Activated T-helper 2 cell treated with anti-CD3 and anti-CD28 coated beads, Interferon-gamma antibody, Interleukin-2, Interleukin-4, amounts not matched to agents 10 μg/mL and 5 μg/mL and 100 μg/mL, durations not matched to agents 14 hours and 24 hours and 36 hours (primary cell): ENCODE results near the gene CBR4. TPM values are rescaled to one million over a fixed set of nuclear protein-coding genes. Genes with fewer than 3 reads are reported as not detected.

ENCODE experiments used
- DNase-seq: peaks from one replicate; pipeline ENCODE4 v3.0.0; 2021; ENCODE audit warnings: low spot score
- H3K27ac Mint-ChIP-seq: one replicate; pipeline ENCODE4 v1.8.0; 2021; ENCODE audit warnings: mixed read lengths
- H3K27me3 Mint-ChIP-seq: one replicate; pipeline ENCODE4 v1.8.0; 2021; ENCODE audit warnings: low read depth, mixed read lengths
- H3K36me3 Mint-ChIP-seq: one replicate; pipeline ENCODE4 v1.8.0; 2021; ENCODE audit warnings: low read depth, mixed read lengths
- H3K4me1 Mint-ChIP-seq: one replicate; pipeline ENCODE4 v1.8.0; 2021; ENCODE audit warnings: low read depth, mixed read lengths
- H3K4me3 Mint-ChIP-seq: one replicate; pipeline ENCODE4 v1.8.0; 2021; ENCODE audit warnings: low read depth, mild to moderate bottlenecking, moderate library complexity, mixed read lengths
- H3K9me3 Mint-ChIP-seq: one replicate; pipeline ENCODE4 v1.8.0; 2021; ENCODE audit warnings: mixed read lengths
- intact Hi-C: fragments of 100-400 bp; cut with micrococcal nuclease; formaldehyde crosslinking; loops from one replicate; pipeline ENCODE4 v1.15.1; 2023
- total RNA-seq: library from RNA; stranded (reverse); gene quantifications from 2 replicates; pipeline ENCODE4 v1.2.3, GENCODE V29; 2022

The CBR4 gene
- total RNA-seq, 1 donor from 2014 or later, result 21.6 TPM

DNA sequence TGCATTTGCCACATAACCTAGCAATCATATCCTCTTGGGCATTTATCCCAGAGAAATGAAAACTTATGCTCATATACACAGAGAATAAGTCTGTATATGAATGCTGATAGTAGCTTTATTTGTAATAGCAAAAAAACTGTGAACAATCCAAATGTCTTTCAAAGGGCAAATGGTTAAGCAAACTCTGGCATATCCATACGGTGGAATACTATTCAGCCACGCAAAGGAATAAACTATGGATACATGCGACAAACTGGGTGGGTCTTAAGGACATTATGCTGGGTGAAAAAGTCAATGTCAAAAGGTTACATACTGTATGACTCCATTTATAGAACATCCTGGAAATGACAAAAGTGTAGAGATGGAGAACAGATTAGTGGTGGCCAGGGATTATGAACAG lies 17.6 kb upstream of the CBR4 start:
- no peaks in the 10 kb centered on the region for H3K36me3 Mint-ChIP-seq
- no peaks in the 10 kb centered on the region for H3K4me1 Mint-ChIP-seq
- H3K27ac Mint-ChIP-seq, result no peak overlapping the region
- peaks cover 7% of the 10 kb centered on the region for H3K27me3 Mint-ChIP-seq
- no peaks in the 10 kb centered on the region for H3K9me3 Mint-ChIP-seq
- intact Hi-C loops, result loop anchor here (5.0 kb wide), 1 partner anchor 460 kb away; no protein-coding TSS in a partner anchor
- H3K4me3 Mint-ChIP-seq, result no peak overlapping the region
- DNase-seq, result no peak

DNA sequence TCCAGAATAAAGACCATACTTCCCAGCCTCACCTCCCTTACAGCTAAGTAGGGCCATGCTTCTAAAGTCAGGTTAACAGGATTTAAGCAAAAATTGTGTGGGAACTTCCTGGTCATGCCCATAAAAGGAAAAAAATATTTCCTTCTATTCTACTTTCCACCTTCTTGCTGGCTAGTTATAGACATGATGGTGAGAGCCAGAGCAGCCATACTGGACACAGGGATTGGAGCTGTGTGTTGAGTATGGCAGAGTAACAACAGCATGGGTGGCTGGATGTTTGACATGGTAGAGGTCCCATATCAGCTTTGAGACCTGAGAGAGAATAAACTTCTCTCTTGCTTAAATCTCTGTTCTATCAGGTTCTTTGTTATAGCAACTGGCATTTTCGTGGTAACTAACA lies 15.1 kb upstream of the CBR4 start:
- H3K4me3 Mint-ChIP-seq, result no peak overlapping the region
- no peak overlapping the region for H3K27ac Mint-ChIP-seq
- H3K27me3 Mint-ChIP-seq, result peaks cover 11% of the 10 kb centered on the region
- H3K4me1 Mint-ChIP-seq, result no peaks in the 10 kb centered on the region
- no peaks in the 10 kb centered on the region for H3K9me3 Mint-ChIP-seq
- no peak for DNase-seq
- intact Hi-C loops, result loop anchor here (5.0 kb wide), 1 partner anchor 462 kb away; no protein-coding TSS in a partner anchor
- no peaks in the 10 kb centered on the region for H3K36me3 Mint-ChIP-seq

DNA sequence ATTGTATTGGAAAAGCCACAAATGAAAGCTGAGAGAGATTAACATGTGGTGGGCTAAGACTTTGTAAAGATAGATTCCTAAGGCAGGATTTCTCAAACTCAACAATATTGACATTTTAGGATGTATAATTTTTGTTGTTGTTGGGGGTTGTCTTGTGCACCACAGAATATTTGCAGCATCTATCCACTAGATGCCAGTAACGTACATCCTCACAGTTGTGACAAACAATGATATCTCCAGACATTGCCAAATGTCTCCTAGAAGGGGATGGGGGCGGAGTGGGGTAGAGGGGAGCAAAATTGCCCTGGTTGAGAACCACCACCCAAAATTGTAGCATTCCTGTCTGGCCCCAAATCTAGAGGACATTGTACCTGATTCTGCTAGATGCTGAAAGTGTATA lies 14.7 kb upstream of the CBR4 start:
- no peaks in the 10 kb centered on the region for H3K9me3 Mint-ChIP-seq
- no peak overlapping the region for H3K27ac Mint-ChIP-seq
- intact Hi-C loops, result loop anchor here (5.0 kb wide), 1 partner anchor 463 kb away; no protein-coding TSS in a partner anchor
- H3K36me3 Mint-ChIP-seq, result no peaks in the 10 kb centered on the region
- DNase-seq, result no peak
- no peak overlapping the region for H3K4me3 Mint-ChIP-seq
- peaks cover 11% of the 10 kb centered on the region for H3K27me3 Mint-ChIP-seq
- no peaks in the 10 kb centered on the region for H3K4me1 Mint-ChIP-seq

DNA sequence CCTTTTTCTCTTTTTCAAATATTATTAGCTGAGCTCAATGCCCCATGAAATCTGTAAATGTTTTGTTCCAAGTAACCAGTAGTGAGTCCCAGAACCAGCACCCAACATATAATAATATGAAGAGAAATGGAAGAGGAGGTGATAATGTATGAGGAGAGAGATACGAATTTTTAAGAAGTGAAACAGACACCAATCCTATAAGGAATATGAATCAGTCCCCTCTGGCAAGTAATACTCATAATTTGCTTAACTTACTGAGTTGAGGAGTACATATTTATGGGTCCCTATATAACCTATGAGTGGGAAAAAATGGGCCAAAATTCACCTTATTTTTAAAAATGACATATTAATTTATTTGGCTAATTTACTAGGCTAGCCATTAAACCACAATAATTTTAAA lies 8.4 kb upstream of the CBR4 start:
- intact Hi-C loops, result no loop called here
- Mint-ChIP-seq H3K4me1 (no peaks in the 10 kb centered on the region), H3K27me3 (peaks cover 18% of the 10 kb centered on the region), H3K4me3 (no peak overlapping the region), H3K36me3 (no peaks in the 10 kb centered on the region), H3K27ac (no peak overlapping the region), H3K9me3 (no peaks in the 10 kb centered on the region)
- no peak for DNase-seq

DNA sequence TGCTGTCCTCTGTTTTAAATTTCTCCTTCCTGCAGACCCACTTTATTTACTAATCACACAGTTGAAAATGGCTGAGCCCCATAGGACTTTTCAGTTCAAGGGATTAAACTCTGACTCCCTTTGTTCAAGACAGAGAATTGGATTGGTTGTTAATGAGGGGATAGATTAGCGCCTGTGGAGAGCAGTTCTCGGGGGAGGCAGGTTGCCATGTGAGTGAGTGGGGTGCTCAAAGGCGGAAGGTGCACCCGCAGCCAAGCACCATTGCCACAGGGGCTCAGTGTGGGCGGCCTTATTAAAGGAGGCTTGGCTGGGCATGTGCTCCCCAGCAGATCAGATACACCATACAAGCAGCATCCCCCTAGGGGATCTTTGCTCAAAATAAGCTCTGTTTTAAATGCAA lies 7.9 kb upstream of the CBR4 start:
- Mint-ChIP-seq H3K9me3 (no peaks in the 10 kb centered on the region), H3K36me3 (no peaks in the 10 kb centered on the region), H3K27ac (no peak overlapping the region), H3K4me3 (no peak overlapping the region), H3K4me1 (no peaks in the 10 kb centered on the region), H3K27me3 (peaks cover 18% of the 10 kb centered on the region)
- DNase-seq, result no peak
- intact Hi-C loops, result no loop called here

DNA sequence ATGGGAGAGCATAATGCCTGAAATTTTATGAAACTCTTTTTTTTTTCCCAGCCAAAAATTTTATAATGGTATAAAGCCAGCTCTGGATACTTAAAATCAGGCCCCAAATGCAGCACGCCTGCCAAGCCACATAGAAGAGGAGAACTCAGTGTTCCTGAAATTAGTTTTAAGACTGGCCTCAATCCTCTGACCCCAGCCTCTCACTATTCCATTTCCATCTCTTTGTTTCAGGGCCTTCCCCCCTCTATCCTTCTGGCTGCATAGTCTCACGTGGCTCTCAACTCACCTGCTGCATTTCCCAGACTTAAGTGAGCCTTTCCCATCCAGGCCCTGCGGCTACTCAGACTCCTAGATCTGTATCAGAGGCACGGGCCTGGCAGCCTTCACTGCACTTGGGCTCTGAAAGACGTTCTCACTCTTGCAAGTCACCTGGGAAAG lies 5.2 kb upstream of the CBR4 start:
- H3K4me3 Mint-ChIP-seq, result no peak overlapping the region
- H3K9me3 Mint-ChIP-seq, result no peaks in the 10 kb centered on the region
- no peaks in the 10 kb centered on the region for H3K36me3 Mint-ChIP-seq
- peaks cover 8% of the 10 kb centered on the region for H3K4me1 Mint-ChIP-seq
- H3K27ac Mint-ChIP-seq, result no peak overlapping the region
- DNase-seq, result no peak
- H3K27me3 Mint-ChIP-seq, result peaks cover 16% of the 10 kb centered on the region
- intact Hi-C loops, result no loop called here

DNA sequence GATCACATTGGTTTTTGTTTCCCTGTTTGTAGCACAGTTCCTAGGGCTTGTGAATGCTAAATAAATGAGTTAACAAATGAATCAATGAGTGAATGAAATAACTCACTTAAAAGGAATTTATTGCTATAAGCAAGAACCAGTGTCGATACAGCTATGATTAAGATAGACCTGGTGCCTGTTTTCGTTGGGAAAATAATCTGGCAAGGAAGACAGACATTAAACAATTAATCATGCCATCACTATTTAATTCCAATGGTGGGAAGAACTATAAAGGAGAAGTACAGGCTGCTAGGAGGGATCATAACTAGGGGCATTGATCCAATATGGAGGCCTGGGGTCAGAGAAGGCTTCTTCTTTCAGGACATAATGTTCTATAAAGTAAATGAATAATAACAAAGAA lies 4.5 kb upstream of the CBR4 start:
- H3K27me3 Mint-ChIP-seq, result peaks cover 16% of the 10 kb centered on the region
- no peaks in the 10 kb centered on the region for H3K9me3 Mint-ChIP-seq
- H3K36me3 Mint-ChIP-seq, result peaks cover under 1% of the 10 kb centered on the region
- intact Hi-C loops, result loop anchor here (5.0 kb wide), 2 partner anchors 403 to 598 kb away; partner anchors contain the start of gene NEK1
- no peak overlapping the region for H3K27ac Mint-ChIP-seq
- H3K4me3 Mint-ChIP-seq, result no peak overlapping the region
- no peak for DNase-seq
- H3K4me1 Mint-ChIP-seq, result peaks cover 8% of the 10 kb centered on the region

DNA sequence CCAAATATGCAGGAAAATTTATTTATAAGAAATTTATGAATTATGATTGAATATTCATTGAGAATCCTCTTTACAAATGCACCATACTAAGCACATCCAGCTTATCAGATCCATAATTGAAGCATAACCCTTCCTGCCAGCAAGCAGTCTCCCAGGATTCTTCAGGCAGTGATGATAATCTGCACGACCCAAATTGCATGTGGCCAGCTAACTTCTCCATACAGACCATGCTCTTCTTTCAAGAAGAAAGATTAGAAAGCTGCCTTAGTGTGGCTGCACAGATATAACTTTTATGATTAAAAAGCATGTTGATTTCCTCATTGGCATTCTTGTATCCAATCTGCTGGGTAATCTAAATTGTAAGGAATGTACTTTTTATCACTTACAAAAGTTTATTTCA lies 3.3 kb upstream of the CBR4 start:
- intact Hi-C loops, result loop anchor here (5.0 kb wide), 2 partner anchors 404 to 599 kb away; partner anchors contain the start of gene NEK1
- Mint-ChIP-seq H3K4me1 (peaks cover 18% of the 10 kb centered on the region), H3K27me3 (peaks cover 16% of the 10 kb centered on the region)

DNA sequence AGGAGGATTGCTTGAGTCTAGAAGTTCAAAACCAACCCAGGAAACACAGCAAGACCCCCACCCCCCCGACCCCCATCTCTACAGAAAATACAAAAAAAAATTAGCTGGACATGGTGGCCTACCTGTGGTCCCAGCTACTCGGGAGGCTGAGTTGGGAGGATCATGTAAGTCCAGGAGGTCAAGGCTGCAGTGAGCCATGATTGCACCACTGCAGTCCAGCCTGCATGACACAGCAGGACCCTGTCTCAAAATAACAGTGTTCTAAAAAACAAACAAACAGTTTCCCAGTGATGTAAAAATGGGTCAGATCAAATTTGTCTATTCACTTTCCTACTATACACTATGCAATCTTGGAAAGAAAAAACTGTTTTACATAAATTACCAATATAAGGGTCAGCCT lies 2.0 kb upstream of the CBR4 start:
- no peak for DNase-seq
- Mint-ChIP-seq H3K9me3 (no peaks in the 10 kb centered on the region), H3K4me3 (no peak overlapping the region), H3K4me1 (peaks cover 27% of the 10 kb centered on the region), H3K27me3 (peaks cover 15% of the 10 kb centered on the region), H3K27ac (no peak overlapping the region), H3K36me3 (peaks cover 2% of the 10 kb centered on the region)
- intact Hi-C loops, result loop anchor here (5.0 kb wide), 2 partner anchors 405 to 600 kb away; partner anchors contain the start of gene NEK1

More for the DNA sequence above, 3.3 kb upstream of the CBR4 start:
- no peak overlapping the region for H3K4me3 Mint-ChIP-seq
- no peak for DNase-seq
- H3K27ac Mint-ChIP-seq, result no peak overlapping the region
- H3K9me3 Mint-ChIP-seq, result no peaks in the 10 kb centered on the region
- H3K36me3 Mint-ChIP-seq, result peaks cover 2% of the 10 kb centered on the region

DNA sequence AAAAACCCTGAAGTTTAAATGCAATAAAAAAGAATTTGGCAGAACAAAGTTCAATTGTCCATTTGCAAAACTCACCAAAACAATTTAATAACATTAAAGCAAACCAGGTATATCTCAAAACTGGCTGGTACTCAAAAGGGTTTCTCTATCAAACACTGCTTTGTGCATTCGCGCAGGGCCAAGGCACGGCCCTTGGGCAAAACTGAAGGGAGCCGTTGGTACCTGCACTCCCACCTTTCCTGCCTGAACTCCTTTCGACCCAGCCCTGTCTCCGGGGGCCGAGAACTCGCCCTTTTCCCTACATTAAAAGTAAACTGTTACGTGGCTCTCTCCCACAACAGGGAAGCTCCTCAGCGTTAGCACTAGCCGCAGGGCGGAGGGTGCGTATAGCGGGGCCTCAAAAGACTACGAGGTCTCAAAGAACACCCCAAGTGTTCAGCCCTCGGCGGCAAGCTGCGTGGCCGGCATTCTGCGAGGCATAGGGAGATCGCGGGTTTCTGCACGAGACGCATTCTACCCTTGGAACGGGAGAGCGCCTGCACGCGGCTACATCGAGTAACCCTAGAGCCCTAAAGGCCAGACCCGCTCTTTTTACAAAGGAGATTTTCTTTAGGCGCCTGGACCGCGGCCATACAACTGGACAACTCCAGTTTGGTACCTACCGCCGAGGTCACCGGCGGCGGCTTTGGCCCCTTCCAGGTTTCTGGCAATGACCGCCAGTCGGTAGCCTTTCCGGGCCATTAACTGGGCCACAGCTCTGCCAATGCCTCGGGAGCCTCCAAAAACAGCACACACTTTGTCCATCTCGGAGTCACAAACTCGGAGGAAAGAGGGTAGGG lies 550 bp downstream of the CBR4 start:
- Mint-ChIP-seq H3K36me3 (peaks cover 10% of the 10 kb centered on the region), H3K9me3 (no peaks in the 10 kb centered on the region), H3K4me1 (peaks cover 33% of the 10 kb centered on the region), H3K27ac (peak overlapping the region; percentile 94), H3K4me3 (peak overlapping the region; percentile 94), H3K27me3 (peaks cover 6% of the 10 kb centered on the region)
- DNase-seq, result peak; percentile 57
- intact Hi-C loops, result loop anchor here (1.0 to 10.0 kb wide), 8 partner anchors 37 to 1018 kb away; partner anchors contain the start of genes DDX60, NEK1 and SH3RF1

DNA sequence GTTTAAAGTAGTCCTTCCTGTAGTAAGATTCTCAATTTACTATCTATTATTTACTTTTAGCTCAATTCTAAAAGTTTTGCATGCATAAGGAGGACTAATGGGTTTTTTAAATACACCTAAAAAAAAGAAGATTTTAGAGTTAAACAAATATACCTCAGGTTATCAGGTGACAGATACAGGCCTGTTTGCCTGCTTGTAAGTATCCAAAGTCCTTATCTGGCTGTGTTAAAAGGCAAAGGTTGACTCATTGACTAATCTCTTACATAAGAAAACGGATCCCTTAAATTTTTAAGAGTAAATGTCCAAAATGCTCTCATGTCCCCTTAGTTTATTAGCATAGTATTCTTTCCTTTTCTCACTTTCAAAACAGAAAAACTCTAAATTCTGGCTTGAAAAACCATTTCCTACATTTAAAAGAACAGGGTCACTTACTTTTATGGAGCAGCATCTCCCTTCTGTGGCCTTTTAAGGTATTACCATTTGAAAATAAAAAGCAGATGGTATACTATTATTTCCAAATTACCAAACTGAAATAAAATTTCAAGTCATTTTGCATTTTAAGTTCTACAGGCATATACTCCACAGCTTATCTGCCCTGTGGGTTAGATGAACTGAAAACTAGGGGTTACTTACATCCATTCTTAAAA lies 4.5 kb downstream of the CBR4 start:
- intact Hi-C loops, result loop anchor here (1.0 to 10.0 kb wide), 6 partner anchors 33 to 688 kb away; partner anchors contain the start of genes DDX60 and SH3RF1
- H3K4me3 Mint-ChIP-seq, result no peak overlapping the region
- H3K9me3 Mint-ChIP-seq, result no peaks in the 10 kb centered on the region
- H3K4me1 Mint-ChIP-seq, result peaks cover 25% of the 10 kb centered on the region
- no peaks in the 10 kb centered on the region for H3K27me3 Mint-ChIP-seq
- peaks cover 36% of the 10 kb centered on the region for H3K36me3 Mint-ChIP-seq
- no peak overlapping the region for H3K27ac Mint-ChIP-seq
- no peak for DNase-seq

DNA sequence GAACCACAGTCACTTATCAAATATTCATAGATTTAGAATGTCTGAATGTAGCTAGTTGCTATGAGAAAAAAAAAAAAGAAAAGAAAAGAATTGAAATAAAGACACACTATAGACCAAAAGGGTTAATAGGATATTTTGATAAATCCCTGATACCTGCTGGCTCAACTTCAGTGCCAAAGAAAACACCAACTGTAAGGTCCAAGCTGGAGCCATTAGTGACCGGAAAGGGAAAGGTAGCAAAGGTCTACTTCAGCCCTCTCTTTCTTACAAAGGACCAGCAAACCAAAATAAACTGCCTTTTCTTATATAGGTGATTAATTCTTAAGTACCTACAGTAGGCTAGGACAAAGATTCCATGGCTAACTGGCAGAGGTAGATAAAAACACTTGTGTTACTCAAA lies 9.7 kb downstream of the CBR4 start:
- Mint-ChIP-seq H3K9me3 (no peaks in the 10 kb centered on the region), H3K36me3 (peaks cover 56% of the 10 kb centered on the region), H3K27ac (no peak overlapping the region), H3K4me3 (no peak overlapping the region), H3K4me1 (no peaks in the 10 kb centered on the region), H3K27me3 (no peaks in the 10 kb centered on the region)
- no peak for DNase-seq
- intact Hi-C loops, result loop anchor here (10.0 kb wide), 1 partner anchor 146 kb away; no protein-coding TSS in a partner anchor

DNA sequence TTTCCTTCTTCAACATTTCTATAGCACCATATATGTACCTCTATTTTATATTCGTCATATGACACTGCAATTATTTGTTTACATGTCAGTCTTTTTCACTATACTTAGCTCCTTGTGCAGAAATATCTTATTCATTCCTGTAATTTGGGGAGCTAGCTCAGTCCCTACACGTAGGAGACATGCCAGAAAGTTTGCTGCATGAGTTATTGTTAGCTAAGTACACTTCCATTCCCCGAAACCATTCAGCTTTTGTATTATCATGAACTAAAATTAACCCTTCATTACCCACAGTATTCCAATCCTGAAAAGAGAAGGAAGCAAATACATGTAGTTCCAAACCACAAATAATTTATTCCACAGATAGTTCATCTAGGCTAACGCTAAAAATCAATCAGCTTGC lies 10.2 kb downstream of the CBR4 start:
- no peaks in the 10 kb centered on the region for H3K4me1 Mint-ChIP-seq
- no peaks in the 10 kb centered on the region for H3K9me3 Mint-ChIP-seq
- no peak overlapping the region for H3K4me3 Mint-ChIP-seq
- no peaks in the 10 kb centered on the region for H3K27me3 Mint-ChIP-seq
- no peak for DNase-seq
- H3K27ac Mint-ChIP-seq, result no peak overlapping the region
- intact Hi-C loops, result loop anchor here (10.0 kb wide), 1 partner anchor 145 kb away; no protein-coding TSS in a partner anchor
- H3K36me3 Mint-ChIP-seq, result peaks cover 58% of the 10 kb centered on the region
